Measurements from ENCODE around the gene AP5Z1.

Gene AP5Z1

DNA sequence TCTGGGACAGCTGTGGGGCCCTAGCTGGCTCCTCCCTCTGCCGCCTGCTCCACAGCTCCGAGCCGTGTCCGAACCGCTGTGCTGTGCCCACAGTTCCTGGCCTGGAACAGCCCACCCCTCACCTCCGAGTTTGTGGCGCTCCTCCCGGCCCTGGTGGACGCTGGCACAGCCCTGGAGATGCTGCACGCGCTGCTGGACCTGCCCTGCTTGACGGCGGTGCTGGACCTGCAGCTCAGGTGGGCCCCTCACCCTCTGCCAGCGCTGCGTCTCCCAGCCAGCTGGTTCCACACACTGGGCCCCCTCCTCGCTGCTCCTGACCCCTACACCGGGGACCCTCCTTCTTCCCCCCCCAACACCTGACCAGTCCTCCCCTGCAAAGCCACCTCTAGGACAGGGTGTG, 12.1 kb downstream of the AP5Z1 start:
- Histone ChIP-seq H3K4me3 (ENCODE audit: low read depth in 1 of 2, low read length in 1 of 2) (no peak overlapping the region), H3K4me1 (ENCODE audit: control insufficient read depth in 1 of 2, insufficient read depth in 1 of 2, low read depth in 1 of 2, low read length in 1 of 2) (peaks cover 5 to 9% of the 10 kb centered on the region in 2 experiments), H3K27me3 (no peaks in the 10 kb centered on the region), H3K36me3 (peaks cover 96% of the 10 kb centered on the region), H3K27ac (no peak overlapping the region), H3K9me3 (no peaks in the 10 kb centered on the region)
- TF ChIP-seq, protein P1, sequence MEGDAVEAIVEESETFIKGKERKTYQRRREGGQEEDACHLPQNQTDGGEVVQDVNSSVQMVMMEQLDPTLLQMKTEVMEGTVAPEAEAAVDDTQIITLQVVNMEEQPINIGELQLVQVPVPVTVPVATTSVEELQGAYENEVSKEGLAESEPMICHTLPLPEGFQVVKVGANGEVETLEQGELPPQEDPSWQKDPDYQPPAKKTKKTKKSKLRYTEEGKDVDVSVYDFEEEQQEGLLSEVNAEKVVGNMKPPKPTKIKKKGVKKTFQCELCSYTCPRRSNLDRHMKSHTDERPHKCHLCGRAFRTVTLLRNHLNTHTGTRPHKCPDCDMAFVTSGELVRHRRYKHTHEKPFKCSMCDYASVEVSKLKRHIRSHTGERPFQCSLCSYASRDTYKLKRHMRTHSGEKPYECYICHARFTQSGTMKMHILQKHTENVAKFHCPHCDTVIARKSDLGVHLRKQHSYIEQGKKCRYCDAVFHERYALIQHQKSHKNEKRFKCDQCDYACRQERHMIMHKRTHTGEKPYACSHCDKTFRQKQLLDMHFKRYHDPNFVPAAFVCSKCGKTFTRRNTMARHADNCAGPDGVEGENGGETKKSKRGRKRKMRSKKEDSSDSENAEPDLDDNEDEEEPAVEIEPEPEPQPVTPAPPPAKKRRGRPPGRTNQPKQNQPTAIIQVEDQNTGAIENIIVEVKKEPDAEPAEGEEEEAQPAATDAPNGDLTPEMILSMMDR (IDR thresholded peaks at IDR 0.05): no peak

DNA sequence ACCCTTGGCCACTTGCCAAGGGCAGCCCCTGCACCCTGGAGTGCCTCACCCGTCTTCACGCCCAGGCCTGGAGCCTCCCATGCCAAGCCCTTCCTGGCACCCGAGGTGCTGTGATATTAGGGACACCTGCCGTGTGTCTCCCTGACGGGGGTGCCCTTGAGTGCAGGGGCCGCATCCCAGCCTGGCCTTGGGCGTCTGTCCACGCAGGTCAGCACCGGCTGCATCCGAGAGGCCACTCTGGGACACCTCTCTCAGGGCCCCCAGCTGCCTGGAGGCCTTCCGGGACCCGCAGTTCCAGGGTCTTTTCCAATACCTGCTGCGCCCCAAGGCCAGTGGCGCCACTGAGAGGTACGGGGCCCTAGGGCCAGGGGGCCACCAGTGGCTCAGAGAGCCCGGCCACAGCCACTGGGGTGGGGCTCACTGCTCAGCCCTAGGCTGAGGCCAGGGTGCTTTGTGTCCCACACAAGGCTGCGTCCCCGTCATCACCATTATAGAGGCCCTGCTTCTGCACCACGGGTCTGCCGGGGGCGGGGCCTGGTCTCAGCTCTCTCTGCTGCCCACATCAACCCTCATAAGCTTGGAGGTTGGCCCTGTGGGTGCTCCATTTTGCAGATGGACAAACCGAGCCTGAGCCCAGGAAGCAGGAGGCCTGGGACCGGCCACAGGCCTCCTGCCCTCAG, 12.7 kb downstream of the AP5Z1 start:
- H3K4me3 ChIP-seq (ENCODE audit: low read depth in 1 of 2, low read length in 1 of 2): no peak overlapping the region
- H3K27ac ChIP-seq: no peak overlapping the region
- peaks cover 4% of the 10 kb centered on the region for H3K27me3 ChIP-seq
- TF ChIP-seq, protein P1 (IDR thresholded peaks at IDR 0.05): no peak
- peaks cover 5 to 12% of the 10 kb centered on the region in 2 experiments for H3K4me1 ChIP-seq (ENCODE audit: control insufficient read depth in 1 of 2, insufficient read depth in 1 of 2, low read depth in 1 of 2, low read length in 1 of 2)
- H3K9me3 ChIP-seq: no peaks in the 10 kb centered on the region
- H3K36me3 ChIP-seq: peaks cover 91% of the 10 kb centered on the region

DNA sequence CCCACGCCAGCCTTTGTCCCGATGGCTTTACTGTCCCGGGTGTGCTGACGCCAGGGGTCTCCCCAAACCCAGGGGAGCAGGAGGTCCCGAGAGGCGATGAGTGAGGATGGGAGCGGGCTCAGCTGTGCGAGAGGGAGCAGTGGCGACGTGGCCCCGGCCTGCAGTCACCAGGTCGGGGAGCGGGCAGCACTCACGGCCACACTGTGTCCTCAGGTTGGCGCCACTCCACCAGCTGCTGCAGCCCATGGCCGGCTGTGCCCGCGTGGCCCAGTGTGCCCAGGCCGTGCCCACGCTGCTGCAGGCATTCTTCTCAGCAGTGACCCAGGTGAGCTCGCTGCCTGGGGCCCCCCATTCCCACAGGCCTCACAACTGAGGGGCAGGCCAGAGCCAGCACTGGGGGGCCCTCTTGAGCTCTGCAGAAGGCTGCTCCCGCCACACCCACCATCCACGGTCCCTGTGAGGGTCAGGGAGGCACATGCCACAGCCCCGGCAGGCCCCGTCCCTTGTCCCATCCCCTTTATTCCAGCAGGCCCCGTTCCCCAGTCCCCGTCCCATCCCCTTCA, 13.3 kb downstream of the AP5Z1 start:
- H3K9me3 ChIP-seq: no peaks in the 10 kb centered on the region
- H3K4me3 ChIP-seq (ENCODE audit: low read depth in 1 of 2, low read length in 1 of 2): no peak overlapping the region
- TF ChIP-seq, protein P1 (IDR thresholded peaks at IDR 0.05): no peak
- no peak overlapping the region for H3K27ac ChIP-seq
- H3K36me3 ChIP-seq: peaks cover 85% of the 10 kb centered on the region
- peaks cover 5 to 12% of the 10 kb centered on the region in 2 experiments for H3K4me1 ChIP-seq (ENCODE audit: control insufficient read depth in 1 of 2, insufficient read depth in 1 of 2, low read depth in 1 of 2, low read length in 1 of 2)
- peaks cover 4% of the 10 kb centered on the region for H3K27me3 ChIP-seq

DNA sequence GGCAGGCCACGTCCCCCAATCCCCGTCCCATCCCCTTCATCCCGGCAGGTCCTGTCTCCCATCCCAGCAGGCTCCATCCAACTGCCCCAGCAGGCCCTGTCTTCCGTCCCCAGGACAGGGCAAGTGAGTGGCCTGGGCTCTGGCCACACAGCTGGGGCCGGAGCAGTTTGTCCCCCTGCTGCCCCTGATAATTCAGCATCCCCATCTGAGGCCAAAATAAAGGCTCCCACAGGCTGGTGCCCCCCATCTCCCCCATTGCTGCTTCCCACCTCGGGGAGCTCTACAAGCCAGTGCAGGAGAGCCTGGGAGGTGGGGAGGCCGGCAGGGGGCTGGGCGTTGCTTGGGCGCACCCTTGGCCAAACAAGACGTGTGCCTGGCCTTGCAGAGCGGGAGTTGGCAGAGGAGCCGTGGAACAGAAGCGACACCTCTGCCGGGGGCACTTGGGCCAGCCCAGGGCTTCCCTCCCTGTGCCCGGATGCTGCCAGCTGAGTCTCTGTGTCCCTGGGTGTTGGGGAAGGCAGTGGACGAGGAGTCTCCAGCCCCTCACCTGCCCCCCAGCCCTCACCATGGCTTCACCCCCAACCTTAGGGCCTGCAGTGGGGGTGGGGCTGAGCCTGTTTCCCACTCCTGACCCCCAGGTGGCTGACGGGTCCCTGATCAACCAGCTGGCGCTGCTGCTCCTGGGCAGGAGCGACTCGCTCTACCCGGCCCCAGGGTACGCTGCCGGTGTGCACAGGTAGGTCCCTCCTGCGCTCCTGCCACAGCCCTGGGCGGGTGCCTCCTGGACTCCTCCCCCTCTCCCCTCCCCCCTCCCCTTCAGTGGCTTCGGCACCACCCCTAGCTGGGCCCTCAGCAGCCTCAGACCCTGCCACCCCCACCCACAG, 14.0 kb downstream of the AP5Z1 start:
- Histone ChIP-seq H3K27me3 (peaks cover 4% of the 10 kb centered on the region), H3K4me1 (ENCODE audit: control insufficient read depth in 1 of 2, insufficient read depth in 1 of 2, low read depth in 1 of 2, low read length in 1 of 2) (peaks cover 5 to 12% of the 10 kb centered on the region in 2 experiments), H3K36me3 (peaks cover 77% of the 10 kb centered on the region), H3K9me3 (no peaks in the 10 kb centered on the region), H3K27ac (no peak overlapping the region), H3K4me3 (ENCODE audit: low read depth in 1 of 2, low read length in 1 of 2) (no peak overlapping the region)
- TF ChIP-seq, protein P1 (IDR thresholded peaks at IDR 0.05): no peak

DNA sequence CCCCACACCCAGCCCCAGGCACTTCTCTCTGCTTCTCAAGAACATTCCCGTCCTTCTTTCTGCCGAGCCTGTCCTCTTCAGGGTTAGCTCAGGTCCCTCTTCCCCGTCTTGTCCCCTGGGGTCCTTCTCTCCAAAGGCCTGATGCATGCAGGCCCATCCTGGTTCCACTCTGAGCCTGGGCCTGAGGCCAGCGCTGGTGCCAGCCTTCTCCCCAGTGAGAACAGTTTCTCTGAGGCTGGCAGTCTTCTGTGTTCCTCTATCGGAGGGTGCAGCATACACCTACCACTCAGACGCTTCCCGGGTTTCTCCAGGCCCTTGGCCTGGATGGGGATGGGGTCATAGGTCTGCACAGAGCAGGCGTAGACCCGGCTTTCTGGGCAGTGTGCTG, 14.6 kb downstream of the AP5Z1 start:
- Histone ChIP-seq H3K36me3 (peaks cover 71% of the 10 kb centered on the region), H3K4me3 (ENCODE audit: low read depth in 1 of 2, low read length in 1 of 2) (no peak overlapping the region), H3K27me3 (peaks cover 4% of the 10 kb centered on the region), H3K27ac (no peak overlapping the region), H3K4me1 (ENCODE audit: control insufficient read depth in 1 of 2, insufficient read depth in 1 of 2, low read depth in 1 of 2, low read length in 1 of 2) (peaks cover 8 to 16% of the 10 kb centered on the region in 2 experiments), H3K9me3 (no peaks in the 10 kb centered on the region)
- TF ChIP-seq, protein P1 (IDR thresholded peaks at IDR 0.05): no peak

Measured in neutrophil (primary cell).